K562 (cell line): ENCODE data around the gene SLC7A9. TPM values are rescaled to one million over a fixed set of nuclear protein-coding genes. Genes with fewer than 3 reads are reported as not detected.

ENCODE experiments used
- ATAC-seq: fragments of 200-7000 bp; cut with Tn5 transposase; 3 replicates; pipeline ENCODE4 v1.9.1; 2020; ENCODE audit warnings: moderate library complexity
- BruUV-seq: library from RNA; stranded (reverse); fragments of 400-500 nt; replicated peaks from 2 replicates; lab custom pipeline; 2021; lab: Mats Ljungman, UMichigan
- CTCF ChIA-PET: fragments of 300-600 bp; formaldehyde crosslinking; extraction: SDS; loops from one replicate; lab custom pipeline; 2021; ENCODE audit warnings: low intra/inter-chr PET ratio; lab: Yijun Ruan, JAX
- POLR2A ChIA-PET: fragments of 300-600, 350-650 bp; sonication (Branson Sonifier 250); formaldehyde crosslinking; extraction: SDS; loops from one replicate; lab custom pipeline; 2021; ENCODE audit warnings: antibody characterized with exemption, inconsistent platforms; lab: Yijun Ruan, JAX
- DNase-seq, 4 experiments: peaks; one replicate each; pipeline versions ENCODE4 v3.0.0 to v3.0.0-alpha.2; 2011 to 2018; ENCODE audit warnings: low spot score in 3 of 4, mixed read lengths in 3 of 4; ENCODE audit errors: extremely low read depth in 1 of 4
- FAIRE-seq: peaks from 2 replicates; lab custom pipeline; 2011; peaks lifted over from hg19 to GRCh38; lab: Jason Lieb, UNC
- H2AFZ ChIP-seq: 2 replicates; pipeline ENCODE4 v1.6.0; 2011; ENCODE audit warnings: low read depth, low read length, control low read depth, inconsistent platforms
- H3K27ac ChIP-seq: fragments of 200-600 bp; 3 replicates; pipeline ENCODE4 v1.8.0; 2011; ENCODE audit warnings: low read depth, mild to moderate bottlenecking, control low read depth, inconsistent platforms, low read length, moderate library complexity, mixed read lengths; ENCODE audit errors: extremely low read depth
- H3K27me3 ChIP-seq, 2 experiments: fragments of 300-600 bp in 1 of 2; 2 replicates in 1 of 2; 3 replicates in 1 of 2; pipeline versions ENCODE4 v1.6.0 to v1.8.0; 2011; ENCODE audit warnings: inconsistent platforms in 2 of 2, low read length in 2 of 2, mild to moderate bottlenecking in 1 of 2, mixed read lengths in 1 of 2, moderate library complexity in 1 of 2; ENCODE audit not compliant: control insufficient read depth in 2 of 2, insufficient read depth in 2 of 2
- H3K36me3 ChIP-seq: fragments of 300-600 bp; 3 replicates; pipeline ENCODE4 v1.8.0; 2011; ENCODE audit warnings: mild to moderate bottlenecking, low read length, inconsistent platforms; ENCODE audit not compliant: control insufficient read depth, insufficient read depth
- H3K4me1 ChIP-seq, 2 experiments: fragments of 200-600 bp in 1 of 2; replicated peaks in 1 of 2; 2 replicates in 1 of 2; 3 replicates in 1 of 2; pipeline versions ENCODE4 v1.5.1 to v1.8.0; 2011; ENCODE audit warnings: inconsistent platforms in 2 of 2, low read length in 2 of 2, mild to moderate bottlenecking in 1 of 2, mixed read lengths in 1 of 2, moderate library complexity in 1 of 2; ENCODE audit not compliant: control insufficient read depth in 2 of 2, insufficient read depth in 2 of 2
- H3K4me2 ChIP-seq: 2 replicates; pipeline ENCODE4 v1.6.1; 2011; ENCODE audit warnings: low read length, control low read depth, inconsistent platforms, mixed read lengths; ENCODE audit not compliant: insufficient read depth
- H3K4me3 ChIP-seq: fragments of 200-600 bp; sonication (generic), shearing (Covaris generic); 2 replicates; pipeline ENCODE4 v1.5.1; 2016; ENCODE audit warnings: control low read depth, inconsistent platforms
- H3K79me2 ChIP-seq: fragments of 200-600 bp; 3 replicates; pipeline ENCODE4 v1.8.0; 2011; ENCODE audit warnings: low read length, inconsistent platforms; ENCODE audit not compliant: control insufficient read depth, insufficient read depth
- H3K9ac ChIP-seq, 2 experiments: 2 replicates each; pipeline versions ENCODE4 v1.6.0 to v1.6.1; 2011; ENCODE audit warnings: low read depth in 2 of 2, low read length in 2 of 2, control low read depth in 1 of 2, inconsistent platforms in 1 of 2, mild to moderate bottlenecking in 1 of 2, mixed read lengths in 1 of 2; ENCODE audit not compliant: insufficient read depth in 1 of 2
- H3K9me1 ChIP-seq: one replicate; pipeline ENCODE4 v1.6.0; 2011; ENCODE audit warnings: inconsistent platforms, mild to moderate bottlenecking, low read length, moderate library complexity; ENCODE audit not compliant: control insufficient read depth, insufficient read depth
- H3K9me3 ChIP-seq: replicated peaks from 2 replicates; pipeline ENCODE4 v1.5.1; 2011; ENCODE audit warnings: low read depth, low read length, inconsistent platforms; ENCODE audit not compliant: control insufficient read depth, insufficient read depth
- H4K20me1 ChIP-seq: replicated peaks from 2 replicates; pipeline ENCODE4 v1.6.1; 2011; ENCODE audit warnings: low read length, inconsistent platforms, mixed read lengths; ENCODE audit not compliant: control insufficient read depth, insufficient read depth
- ARID3B ChIP-seq: fragments of 250-450 bp; sonication (Bioruptor Pico); IDR thresholded peaks from 2 replicates; pipeline ENCODE4 v1.4.0; 2020; ENCODE audit warnings: borderline replicate concordance
- BCL6 ChIP-seq: fragments of 250-450 bp; sonication (Bioruptor Pico); IDR thresholded peaks from 2 replicates; pipeline ENCODE4 v1.4.0; 2020
- DNMT1 ChIP-seq: fragments of 450-650 bp; IDR thresholded peaks from 2 replicates; pipeline ENCODE4 v1.6.1; 2016; ENCODE audit warnings: antibody characterized with exemption, mild to moderate bottlenecking
- E2F8 ChIP-seq: fragments of 450-650 bp; IDR thresholded peaks from 2 replicates; pipeline ENCODE4 v1.7.1; 2018; ENCODE audit warnings: mild to moderate bottlenecking, low read depth; ENCODE audit not compliant: partially characterized antibody
- HDAC3 ChIP-seq: fragments of 450-650 bp; IDR thresholded peaks from 2 replicates; pipeline ENCODE4 v1.6.1; 2018; ENCODE audit warnings: borderline replicate concordance, mild to moderate bottlenecking, moderate library complexity; ENCODE audit not compliant: partially characterized antibody
- HDGF ChIP-seq: fragments of 450-650 bp; IDR thresholded peaks from 2 replicates; pipeline ENCODE4 v1.6.1; 2016
- MBD2 ChIP-seq: sonication (generic); IDR thresholded peaks from 2 replicates; pipeline ENCODE4 v1.6.1; 2016; ENCODE audit warnings: low read depth, borderline replicate concordance
- MECOM ChIP-seq: fragments of 250-450 bp; sonication (Bioruptor Pico); IDR thresholded peaks from 2 replicates; pipeline ENCODE4 v1.8.0; 2022; ENCODE audit warnings: inconsistent platforms
- MNT ChIP-seq, 2 experiments: fragments of 450-650 bp; conservative IDR thresholded peaks; 2 replicates each; pipeline ENCODE4 v1.6.1; 2017; ENCODE audit warnings: mild to moderate bottlenecking in 2 of 2, moderate library complexity in 2 of 2
- NELFE ChIP-seq: IDR thresholded peaks from 2 replicates; pipeline ENCODE4 v1.6.1; 2011; ENCODE audit warnings: mild to moderate bottlenecking; ENCODE audit not compliant: insufficient read depth, insufficient read length
- PRMT5 ChIP-seq: sonication (generic); formaldehyde crosslinking; IDR thresholded peaks from 2 replicates; pipeline ENCODE4 v1.5.0; 2020; ENCODE audit warnings: missing genetic modification reagents
- TBP ChIP-seq: optimal IDR thresholded peaks from 2 replicates; pipeline ENCODE3; 2011; ENCODE audit warnings: low read depth, low read length, improper control_type of control experiment
- TCF7L2 ChIP-seq: fragments of 150-350 bp; IDR thresholded peaks from 2 replicates; pipeline ENCODE4 v1.6.1; 2016; ENCODE audit warnings: low read depth, mild to moderate bottlenecking, low read length, moderate library complexity
- U2AF2 ChIP-seq: fragments of 200-400 bp; formaldehyde crosslinking; optimal IDR thresholded peaks from 2 replicates; pipeline ENCODE3; 2017; ENCODE audit warnings: low read depth, mild to moderate bottlenecking, low read length
- ZNF133 ChIP-seq: fragments of 250-450 bp; sonication (Bioruptor Pico); IDR thresholded peaks from 2 replicates; pipeline ENCODE4 v1.4.0; 2020; ENCODE audit warnings: mild to moderate bottlenecking
- ZNF408 ChIP-seq: fragments of 250-450 bp; sonication (Bioruptor Pico); IDR thresholded peaks from 2 replicates; pipeline ENCODE4 v1.4.0; 2020; ENCODE audit warnings: low read depth, mild to moderate bottlenecking, moderate library complexity
- WGBS: fragments of 100-300 bp; shearing (Covaris generic); methylation state at CpG from one replicate; pipeline ENCODE4 v1.1.6; 2016; ENCODE audit warnings: low coverage, mixed read lengths; ENCODE audit not compliant: insufficient coverage; ENCODE audit errors: missing lambda C conversion rate; 5-methylcytosine and 5-hydroxymethylcytosine counted together
- in situ Hi-C: fragments of 300-500 bp; cut with MboI; formaldehyde crosslinking; loops from 4 replicates; pipeline ENCODE4 v1.15.0; 2018; ENCODE audit warnings: inconsistent platforms, mixed read lengths
- intact Hi-C: fragments of 100-400 bp; cut with micrococcal nuclease; formaldehyde crosslinking; loops from 2 replicates; pipeline ENCODE4 v1.14.2; 2022
- polyA plus RNA-seq, 8 experiments: library from polyadenylated mRNA; depleted of rRNA in 4 of 8; stranded (reverse) in 5 of 8; unstranded in 3 of 8; fragments of >200 nt; fragmentation: Nextera tagmentation in 2 of 8; fragmentation: Illumina TruSeq in 1 of 8; extraction: Ambion mirVana in 2 of 8; extraction: Trizol in 1 of 8; gene quantifications; 2 replicates each; pipeline versions ENCODE4 v1.2.1 to v1.2.3, GENCODE V29; 2011 to 2014; ENCODE audit warnings: inconsistent platforms in 1 of 8, missing spikeins in 1 of 8
- total RNA-seq, 7 experiments: library from RNA; depleted of rRNA in 6 of 7; stranded (reverse); fragments of >200 nt in 6 of 7; fragmentation: Illumina TruSeq in 2 of 7; extraction: Trizol in 2 of 7; gene quantifications; 2 replicates each; pipeline versions ENCODE4 v1.2.1 to v1.2.3, GENCODE V29; 2011 to 2021; ENCODE audit warnings: low replicate concordance in 1 of 7

The SLC7A9 gene
- total and polyA plus RNA-seq, 9 of the 15 experiments (the other 6 are each of a cell fraction or from before 2014, with no cell fraction given): not detected

- TF ChIP-seq MNT (conservative IDR thresholded peaks at IDR 0.05) (no peak), ARID3B (CRISPR knock-in tag) (no peak), TBP (no peak), PRMT5 (CRISPR knock-in tag) (no peak)
Measured at GRCh38 chr19:32859591-32859990, 10.0 kb downstream of the SLC7A9 start (continued).

- intact Hi-C loops (no loop called here), in situ Hi-C loops (no loop called here)
- Histone ChIP-seq H4K20me1 (no peaks in the 10 kb centered on the region), H3K36me3 (no peaks in the 10 kb centered on the region), H3K4me3 (no peak overlapping the region), H3K9ac (no peak overlapping the region), H2AFZ (no peak overlapping the region), H3K27me3 (peaks cover 10 to 41% of the 10 kb centered on the region in 2 experiments; a peak in 4 of 5 replicates), H3K27ac (no peak overlapping the region), H3K4me2 (no peak overlapping the region), H3K79me2 (no peaks in the 10 kb centered on the region), H3K4me1 (peaks cover 0 to 7% of the 10 kb centered on the region in 2 experiments; a peak in 1 of 5 replicates), H3K9me1 (no peaks in the 10 kb centered on the region), H3K9me3 (no peaks in the 10 kb centered on the region)
- ChIA-PET CTCF (interaction anchor here (0.6 kb wide), 1 partner anchor 201 kb away, joined by 3 read pairs; no protein-coding TSS in a partner anchor), POLR2A (interaction anchor here (0.9 kb wide), 1 partner anchor 38 kb away, joined by 3 read pairs; no protein-coding TSS in a partner anchor)
- no peak for DNase-seq
- WGBS: 8% methylated on average over 10 of the region's 10 CpGs
- ATAC-seq: no peak
- BruUV-seq: no TSS peak
- no peak for FAIRE-seq
- TF ChIP-seq HDGF: no peak
- no peak for TF ChIP-seq E2F8
- TF ChIP-seq MBD2: no peak
- TF ChIP-seq DNMT1: no peak
- no peak for TF ChIP-seq ZNF408
- no peak for TF ChIP-seq MECOM (CRISPR knock-in tag)
- TF ChIP-seq NELFE: no peak
- no peak for TF ChIP-seq ZNF133 (CRISPR knock-in tag)
- TF ChIP-seq U2AF2: no peak
- no peak for TF ChIP-seq TCF7L2
- TF ChIP-seq BCL6 (CRISPR knock-in tag): no peak
- no peak for TF ChIP-seq HDAC3
Measured at GRCh38 chr19:32858559-32858958, 11.0 kb downstream of the SLC7A9 start.
